Uterus (tissue), 2 donors: ENCODE measurements around the gene WNK3.

Experiments used
- CTCF ChIP-seq, 4 experiments: fragments of 200-600 bp in 2 of 4; fragments of 450-650 bp in 2 of 4; sonication (generic) in 2 of 4; IDR thresholded peaks; one replicate each; pipeline ENCODE4 v1.5.1; 2016 to 2019; ENCODE audit warnings: antibody characterized with exemption in 4 of 4, mild to moderate bottlenecking in 2 of 4, moderate library complexity in 1 of 4
- POLR2A ChIP-seq, 2 donors: fragments of 450-650 bp; IDR thresholded peaks; one replicate each; pipeline ENCODE4 v1.6.1; 2016; ENCODE audit warnings: antibody characterized with exemption in 2 of 2, mild to moderate bottlenecking in 1 of 2, moderate library complexity in 1 of 2

GRCh38 chrX:54177306-54177705, 180.5 kb downstream of the WNK3 start:
- TF ChIP-seq POLR2A (IDR thresholded peaks at IDR 0.05): no peak
- TF ChIP-seq CTCF (IDR thresholded peaks at IDR 0.05): no peak
